WI38 (cell line): ENCODE results near the gene ASIC5.

Source experiments
- H3K4me3 ChIP-seq: 2 replicates; pipeline ENCODE4 v1.5.1; 2011; ENCODE audit warnings: low read depth, mild to moderate bottlenecking, control low read depth, low read length
- TF ChIP-seq, protein P1 (sequence below): IDR thresholded peaks from 2 replicates; pipeline ENCODE4 v1.5.1; 2012; ENCODE audit warnings: low read depth, mild to moderate bottlenecking, control low read depth, low read length

The ASIC5 gene

DNA sequence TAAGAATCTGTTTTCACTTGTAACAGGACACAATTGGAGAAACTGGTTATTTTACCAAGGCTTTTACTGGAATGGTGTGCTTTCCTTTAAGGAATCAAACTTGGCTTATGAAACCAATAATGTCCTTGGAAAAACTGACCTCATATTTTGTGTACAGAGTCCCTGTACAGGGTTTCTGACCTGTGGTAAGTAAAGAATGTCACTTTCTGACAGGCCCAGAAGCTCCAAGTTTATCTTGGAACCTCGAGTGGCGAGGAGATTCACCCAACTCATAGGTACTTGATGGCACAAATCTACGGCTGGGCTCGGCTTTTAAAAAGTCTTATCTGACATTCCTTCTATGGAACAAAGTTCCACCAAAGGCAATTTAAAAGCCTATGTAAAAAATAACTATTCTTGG lies 17.0 kb downstream of the ASIC5 start:
- no peak overlapping the region for H3K4me3 ChIP-seq
- TF ChIP-seq, protein P1, sequence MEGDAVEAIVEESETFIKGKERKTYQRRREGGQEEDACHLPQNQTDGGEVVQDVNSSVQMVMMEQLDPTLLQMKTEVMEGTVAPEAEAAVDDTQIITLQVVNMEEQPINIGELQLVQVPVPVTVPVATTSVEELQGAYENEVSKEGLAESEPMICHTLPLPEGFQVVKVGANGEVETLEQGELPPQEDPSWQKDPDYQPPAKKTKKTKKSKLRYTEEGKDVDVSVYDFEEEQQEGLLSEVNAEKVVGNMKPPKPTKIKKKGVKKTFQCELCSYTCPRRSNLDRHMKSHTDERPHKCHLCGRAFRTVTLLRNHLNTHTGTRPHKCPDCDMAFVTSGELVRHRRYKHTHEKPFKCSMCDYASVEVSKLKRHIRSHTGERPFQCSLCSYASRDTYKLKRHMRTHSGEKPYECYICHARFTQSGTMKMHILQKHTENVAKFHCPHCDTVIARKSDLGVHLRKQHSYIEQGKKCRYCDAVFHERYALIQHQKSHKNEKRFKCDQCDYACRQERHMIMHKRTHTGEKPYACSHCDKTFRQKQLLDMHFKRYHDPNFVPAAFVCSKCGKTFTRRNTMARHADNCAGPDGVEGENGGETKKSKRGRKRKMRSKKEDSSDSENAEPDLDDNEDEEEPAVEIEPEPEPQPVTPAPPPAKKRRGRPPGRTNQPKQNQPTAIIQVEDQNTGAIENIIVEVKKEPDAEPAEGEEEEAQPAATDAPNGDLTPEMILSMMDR, result no peak

DNA sequence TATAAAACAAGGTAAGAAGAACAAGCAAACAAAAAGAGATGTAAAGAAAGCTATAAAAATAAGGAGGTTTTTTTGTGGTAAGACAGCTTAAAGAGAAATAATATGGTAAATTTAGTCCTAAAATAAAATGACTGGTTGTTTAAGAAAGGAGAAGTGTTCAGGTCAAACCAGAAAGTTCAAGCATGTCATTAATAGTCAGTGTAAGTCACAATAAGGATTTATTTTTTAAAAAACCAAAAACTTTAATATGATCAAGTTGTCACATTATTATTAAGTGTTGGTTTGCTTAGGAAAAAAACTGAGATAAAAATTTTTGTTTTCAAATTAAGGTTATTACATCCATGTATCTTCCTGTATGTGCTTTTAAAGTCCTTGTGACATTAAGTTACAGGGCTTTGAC lies 19.1 kb downstream of the ASIC5 start:
- TF ChIP-seq, protein P1, result no peak
- H3K4me3 ChIP-seq, result no peak overlapping the region

DNA sequence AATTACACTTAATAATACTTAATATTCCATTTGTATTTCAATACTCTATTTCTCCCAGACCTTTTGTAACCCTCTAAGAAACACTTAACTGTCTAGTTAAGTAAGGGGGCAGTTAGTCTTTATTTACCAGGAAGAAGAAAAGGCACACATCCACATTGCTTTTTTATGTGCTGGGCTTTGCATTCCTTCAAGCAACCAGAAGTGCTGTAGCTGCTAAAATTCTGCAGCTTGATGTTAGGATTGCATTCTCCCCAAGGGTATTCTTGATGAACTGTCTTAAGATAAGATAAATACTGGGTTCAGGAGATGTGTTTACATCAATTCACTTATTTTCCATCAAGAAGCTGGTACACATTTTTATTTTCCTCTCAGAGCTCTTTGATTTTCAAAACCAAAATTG lies 24.0 kb downstream of the ASIC5 start:
- no peak overlapping the region for H3K4me3 ChIP-seq
- TF ChIP-seq, protein P1, result no peak

DNA sequence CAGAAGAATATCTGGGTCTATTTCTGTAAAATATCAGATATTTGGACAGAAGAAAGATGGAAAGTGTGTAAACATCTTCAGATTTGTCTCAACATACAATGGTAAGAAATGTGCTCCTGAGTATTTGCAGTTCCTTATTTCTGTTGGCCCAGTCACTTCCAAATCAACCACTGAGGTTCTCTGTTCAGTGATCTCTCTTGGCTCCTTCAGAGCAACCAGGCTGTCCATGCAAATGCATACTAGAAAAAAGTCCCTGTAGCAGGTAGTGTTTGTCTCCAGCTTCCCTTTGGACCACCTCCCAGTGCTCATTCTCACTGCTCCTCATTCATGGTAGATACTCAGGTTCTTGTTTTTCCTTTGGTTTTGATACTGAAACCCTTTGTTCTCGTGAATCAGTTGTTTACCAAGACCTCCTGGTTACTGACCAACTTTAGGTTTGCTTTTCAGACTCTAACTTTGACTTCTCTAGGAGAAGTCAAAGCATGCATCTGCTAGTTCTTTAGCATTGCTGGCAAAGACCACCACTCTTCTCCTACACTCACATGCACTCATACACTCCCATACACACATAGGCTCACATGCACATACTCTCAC lies 28.8 kb downstream of the ASIC5 start:
- TF ChIP-seq, protein P1, result no peak

DNA sequence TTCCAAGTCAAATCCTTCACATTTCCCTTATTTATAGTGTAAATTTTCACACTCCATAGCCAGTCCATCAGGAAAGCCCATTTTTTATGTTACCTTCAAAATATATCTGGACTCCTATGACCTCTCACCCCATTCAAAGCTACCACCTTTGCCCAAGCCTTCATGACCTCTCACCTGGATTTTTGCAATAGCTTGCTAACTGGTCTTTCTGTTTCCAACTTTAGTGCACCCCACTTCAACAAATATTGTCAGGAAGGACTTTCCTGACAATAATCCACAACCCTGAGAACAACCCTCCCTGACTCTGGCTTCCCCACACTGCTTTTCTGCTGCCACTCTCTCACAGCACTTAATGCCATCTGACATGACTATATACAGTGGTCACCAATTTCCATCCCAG lies 33.4 kb downstream of the ASIC5 start:
- TF ChIP-seq, protein P1, result no peak
- H3K4me3 ChIP-seq, result no peak overlapping the region

More for the DNA sequence above, 28.8 kb downstream of the ASIC5 start:
- no peak overlapping the region for H3K4me3 ChIP-seq

DNA sequence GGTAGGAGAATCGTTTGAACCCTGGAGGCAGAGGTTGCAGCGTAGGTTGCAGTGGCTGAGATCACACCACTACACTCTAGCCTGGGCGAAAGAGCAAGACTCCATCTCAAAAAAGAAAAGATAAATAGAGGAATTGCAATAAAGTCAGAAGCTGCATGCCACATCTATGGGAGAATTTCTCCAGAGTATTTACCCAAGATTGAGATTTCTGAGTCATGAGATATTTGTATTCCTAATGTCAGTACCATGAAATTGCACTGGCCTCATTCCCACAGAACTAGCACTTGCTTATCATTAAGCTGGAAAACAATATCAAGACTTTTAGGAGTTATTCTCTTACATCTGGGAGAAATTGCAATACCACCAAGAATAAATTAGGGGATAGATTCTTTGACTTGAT lies 37.4 kb downstream of the ASIC5 start:
- H3K4me3 ChIP-seq, result no peak overlapping the region
- TF ChIP-seq, protein P1, result no peak

DNA sequence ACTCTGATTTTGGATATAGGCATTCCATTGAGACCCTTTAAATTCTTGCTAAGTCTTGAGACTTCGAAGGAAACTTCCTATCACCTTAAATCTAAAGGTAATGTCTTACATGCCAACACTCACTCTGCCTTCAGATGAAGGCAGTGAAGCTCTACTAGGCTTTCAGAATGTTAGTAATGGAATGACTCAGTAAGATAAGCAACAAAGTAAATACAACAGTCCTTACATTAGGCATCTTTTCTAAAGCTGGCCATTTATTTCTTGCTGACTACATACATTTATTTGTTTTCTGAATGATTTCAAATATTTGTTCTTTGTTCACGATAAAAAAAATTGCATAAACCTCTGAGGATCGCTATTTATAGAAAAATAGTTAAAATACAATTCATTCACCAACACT lies 43.5 kb downstream of the ASIC5 start:
- H3K4me3 ChIP-seq, result no peak overlapping the region
- TF ChIP-seq, protein P1, result no peak
